K562 (cell line): ENCODE measurements around the gene RTL10. TPM values are rescaled to one million over a fixed set of nuclear protein-coding genes. Genes with fewer than 3 reads are reported as not detected.

Experiments used
- ATAC-seq: fragments of 200-7000 bp; cut with Tn5 transposase; 3 replicates; pipeline ENCODE4 v1.9.1; 2020; ENCODE audit warnings: moderate library complexity
- BruUV-seq: library from RNA; stranded (reverse); fragments of 400-500 nt; replicated peaks from 2 replicates; lab custom pipeline; 2021; lab: Mats Ljungman, UMichigan
- CTCF ChIA-PET: fragments of 300-600 bp; formaldehyde crosslinking; extraction: SDS; loops from one replicate; lab custom pipeline; 2021; ENCODE audit warnings: low intra/inter-chr PET ratio; lab: Yijun Ruan, JAX
- POLR2A ChIA-PET: fragments of 300-600, 350-650 bp; sonication (Branson Sonifier 250); formaldehyde crosslinking; extraction: SDS; loops from one replicate; lab custom pipeline; 2021; ENCODE audit warnings: antibody characterized with exemption, inconsistent platforms; lab: Yijun Ruan, JAX
- DNase-seq, 4 experiments: peaks; one replicate each; pipeline versions ENCODE4 v3.0.0 to v3.0.0-alpha.2; 2011 to 2018; ENCODE audit warnings: low spot score in 3 of 4, mixed read lengths in 3 of 4; ENCODE audit errors: extremely low read depth in 1 of 4
- FAIRE-seq: peaks from 2 replicates; lab custom pipeline; 2011; peaks lifted over from hg19 to GRCh38; lab: Jason Lieb, UNC
- H2AFZ ChIP-seq: 2 replicates; pipeline ENCODE4 v1.6.0; 2011; ENCODE audit warnings: low read depth, low read length, control low read depth, inconsistent platforms
- H3K27ac ChIP-seq: fragments of 200-600 bp; 3 replicates; pipeline ENCODE4 v1.8.0; 2011; ENCODE audit warnings: low read depth, mild to moderate bottlenecking, control low read depth, inconsistent platforms, low read length, moderate library complexity, mixed read lengths; ENCODE audit errors: extremely low read depth
- H3K27me3 ChIP-seq, 2 experiments: fragments of 300-600 bp in 1 of 2; 2 replicates in 1 of 2; 3 replicates in 1 of 2; pipeline versions ENCODE4 v1.6.0 to v1.8.0; 2011; ENCODE audit warnings: inconsistent platforms in 2 of 2, low read length in 2 of 2, mild to moderate bottlenecking in 1 of 2, mixed read lengths in 1 of 2, moderate library complexity in 1 of 2; ENCODE audit not compliant: control insufficient read depth in 2 of 2, insufficient read depth in 2 of 2
- H3K36me3 ChIP-seq: fragments of 300-600 bp; 3 replicates; pipeline ENCODE4 v1.8.0; 2011; ENCODE audit warnings: mild to moderate bottlenecking, low read length, inconsistent platforms; ENCODE audit not compliant: control insufficient read depth, insufficient read depth
- H3K4me1 ChIP-seq, 2 experiments: fragments of 200-600 bp in 1 of 2; replicated peaks in 1 of 2; 2 replicates in 1 of 2; 3 replicates in 1 of 2; pipeline versions ENCODE4 v1.5.1 to v1.8.0; 2011; ENCODE audit warnings: inconsistent platforms in 2 of 2, low read length in 2 of 2, mild to moderate bottlenecking in 1 of 2, mixed read lengths in 1 of 2, moderate library complexity in 1 of 2; ENCODE audit not compliant: control insufficient read depth in 2 of 2, insufficient read depth in 2 of 2
- H3K4me2 ChIP-seq: 2 replicates; pipeline ENCODE4 v1.6.1; 2011; ENCODE audit warnings: low read length, control low read depth, inconsistent platforms, mixed read lengths; ENCODE audit not compliant: insufficient read depth
- H3K4me3 ChIP-seq: fragments of 200-600 bp; sonication (generic), shearing (Covaris generic); 2 replicates; pipeline ENCODE4 v1.5.1; 2016; ENCODE audit warnings: control low read depth, inconsistent platforms
- H3K79me2 ChIP-seq: fragments of 200-600 bp; 3 replicates; pipeline ENCODE4 v1.8.0; 2011; ENCODE audit warnings: low read length, inconsistent platforms; ENCODE audit not compliant: control insufficient read depth, insufficient read depth
- H3K9ac ChIP-seq, 2 experiments: 2 replicates each; pipeline versions ENCODE4 v1.6.0 to v1.6.1; 2011; ENCODE audit warnings: low read depth in 2 of 2, low read length in 2 of 2, control low read depth in 1 of 2, inconsistent platforms in 1 of 2, mild to moderate bottlenecking in 1 of 2, mixed read lengths in 1 of 2; ENCODE audit not compliant: insufficient read depth in 1 of 2
- H3K9me1 ChIP-seq: one replicate; pipeline ENCODE4 v1.6.0; 2011; ENCODE audit warnings: inconsistent platforms, mild to moderate bottlenecking, low read length, moderate library complexity; ENCODE audit not compliant: control insufficient read depth, insufficient read depth
- H3K9me3 ChIP-seq: replicated peaks from 2 replicates; pipeline ENCODE4 v1.5.1; 2011; ENCODE audit warnings: low read depth, low read length, inconsistent platforms; ENCODE audit not compliant: control insufficient read depth, insufficient read depth
- H4K20me1 ChIP-seq: replicated peaks from 2 replicates; pipeline ENCODE4 v1.6.1; 2011; ENCODE audit warnings: low read length, inconsistent platforms, mixed read lengths; ENCODE audit not compliant: control insufficient read depth, insufficient read depth
- CCNT2 ChIP-seq: IDR thresholded peaks from 2 replicates; pipeline ENCODE4 v1.6.1; 2011; ENCODE audit warnings: borderline replicate concordance, low read depth, mild to moderate bottlenecking, moderate library complexity, mixed read lengths, low read length; ENCODE audit not compliant: insufficient read length; ENCODE audit errors: extremely low read depth
- CTBP1 ChIP-seq: fragments of 450-650 bp; IDR thresholded peaks from 2 replicates; pipeline ENCODE4 v1.6.1; 2016; ENCODE audit warnings: borderline replicate concordance
- EGR1 ChIP-seq: fragments of 450-650 bp; conservative IDR thresholded peaks from 2 replicates; pipeline ENCODE4 v1.6.1; 2017; ENCODE audit warnings: mild to moderate bottlenecking
- KDM4B ChIP-seq, 2 experiments: fragments of 450-650 bp in 1 of 2; sonication (generic) in 1 of 2; IDR thresholded peaks; 2 replicates each; pipeline ENCODE4 v1.6.1; 2016 to 2017; ENCODE audit warnings: borderline replicate concordance in 2 of 2, antibody characterized with exemption in 1 of 2, low read depth in 1 of 2, mild to moderate bottlenecking in 1 of 2
- MYC ChIP-seq, 2 experiments: fragments of 250-450 bp in 1 of 2; sonication (Bioruptor Pico) in 1 of 2; IDR thresholded peaks; 2 replicates each; pipeline versions ENCODE4 v1.5.1 to v1.6.1; 2012 to 2021; ENCODE audit warnings: low read depth in 2 of 2, borderline replicate concordance in 1 of 2, improper control_type of control experiment in 1 of 2, low read length in 1 of 2, mild to moderate bottlenecking in 1 of 2, moderate library complexity in 1 of 2
- PCBP1 ChIP-seq: fragments of 200-400 bp; formaldehyde crosslinking; IDR thresholded peaks from 2 replicates; pipeline ENCODE4 v1.6.1; 2018; ENCODE audit warnings: mild to moderate bottlenecking, low read depth, low read length; ENCODE audit not compliant: poor library complexity, severe bottlenecking
- POLR2AphosphoS5 ChIP-seq: IDR thresholded peaks from 2 replicates; pipeline ENCODE4 v1.6.1; 2011; ENCODE audit warnings: mild to moderate bottlenecking, low read depth, low read length, moderate library complexity; ENCODE audit not compliant: control insufficient read depth, insufficient read depth
- POLR2B ChIP-seq: fragments of 450-650 bp; IDR thresholded peaks from 2 replicates; pipeline ENCODE4 v1.6.1; 2018; ENCODE audit warnings: low read depth; ENCODE audit not compliant: partially characterized antibody
- POLR2G ChIP-seq: fragments of 200-400 bp; formaldehyde crosslinking; IDR thresholded peaks from 2 replicates; pipeline ENCODE4 v1.6.1; 2017; ENCODE audit warnings: low read depth, mild to moderate bottlenecking, antibody characterized with exemption, low read length, moderate library complexity
- ZBTB11 ChIP-seq, 3 experiments: fragments of 200-800 bp in 1 of 3; fragments of 250-450 bp in 1 of 3; fragments of 450-650 bp in 1 of 3; sonication (Bioruptor Pico) in 1 of 3; sonication (Bioruptor generic) in 1 of 3; formaldehyde crosslinking in 1 of 3; IDR thresholded peaks; 2 replicates each; pipeline versions ENCODE4 v1.6.1 to v1.8.0; 2016 to 2022; ENCODE audit warnings: mild to moderate bottlenecking in 2 of 3, missing genetic modification characterization in 2 of 3, missing compliant biosample characterization in 1 of 3, moderate library complexity in 1 of 3
- ZNF717 ChIP-seq: fragments of 250-450 bp; sonication (Bioruptor Pico); IDR thresholded peaks from 2 replicates; pipeline ENCODE4 v1.5.0; 2021
- ZNF75A ChIP-seq: fragments of 450-650 bp; formaldehyde crosslinking; IDR thresholded peaks from 2 replicates; pipeline ENCODE4 v1.4.0; 2020; ENCODE audit warnings: mild to moderate bottlenecking
- WGBS: fragments of 100-300 bp; shearing (Covaris generic); methylation state at CpG from one replicate; pipeline ENCODE4 v1.1.6; 2016; ENCODE audit warnings: low coverage, mixed read lengths; ENCODE audit not compliant: insufficient coverage; ENCODE audit errors: missing lambda C conversion rate; 5-methylcytosine and 5-hydroxymethylcytosine counted together
- in situ Hi-C: fragments of 300-500 bp; cut with MboI; formaldehyde crosslinking; loops from 4 replicates; pipeline ENCODE4 v1.15.0; 2018; ENCODE audit warnings: inconsistent platforms, mixed read lengths
- intact Hi-C: fragments of 100-400 bp; cut with micrococcal nuclease; formaldehyde crosslinking; loops from 2 replicates; pipeline ENCODE4 v1.14.2; 2022
- polyA plus RNA-seq, 8 experiments: library from polyadenylated mRNA; depleted of rRNA in 4 of 8; stranded (reverse) in 5 of 8; unstranded in 3 of 8; fragments of >200 nt; fragmentation: Nextera tagmentation in 2 of 8; fragmentation: Illumina TruSeq in 1 of 8; extraction: Ambion mirVana in 2 of 8; extraction: Trizol in 1 of 8; gene quantifications; 2 replicates each; pipeline versions ENCODE4 v1.2.1 to v1.2.3, GENCODE V29; 2011 to 2014; ENCODE audit warnings: inconsistent platforms in 1 of 8, missing spikeins in 1 of 8
- total RNA-seq, 7 experiments: library from RNA; depleted of rRNA in 6 of 7; stranded (reverse); fragments of >200 nt in 6 of 7; fragmentation: Illumina TruSeq in 2 of 7; extraction: Trizol in 2 of 7; gene quantifications; 2 replicates each; pipeline versions ENCODE4 v1.2.1 to v1.2.3, GENCODE V29; 2011 to 2021; ENCODE audit warnings: low replicate concordance in 1 of 7
- TF ChIP-seq, protein P1 (sequence below), 2 experiments: fragments of 200-800 bp in 1 of 2; sonication (Bioruptor generic) in 1 of 2; sonication (generic) in 1 of 2; formaldehyde crosslinking in 1 of 2; IDR thresholded peaks in 1 of 2; conservative IDR thresholded peaks in 1 of 2; 2 replicates each; pipeline versions ENCODE4 v1.5.0 to v1.6.1; 2016 to 2020; ENCODE audit warnings: missing compliant biosample characterization in 1 of 2, missing genetic modification characterization in 1 of 2, missing genetic modification reagents in 1 of 2

The RTL10 gene
- total and polyA plus RNA-seq, 9 of the 15 experiments (the other 6 are each of a cell fraction or from before 2014, with no cell fraction given), result 19.8 to 75.5 (median 32.5) TPM

DNA sequence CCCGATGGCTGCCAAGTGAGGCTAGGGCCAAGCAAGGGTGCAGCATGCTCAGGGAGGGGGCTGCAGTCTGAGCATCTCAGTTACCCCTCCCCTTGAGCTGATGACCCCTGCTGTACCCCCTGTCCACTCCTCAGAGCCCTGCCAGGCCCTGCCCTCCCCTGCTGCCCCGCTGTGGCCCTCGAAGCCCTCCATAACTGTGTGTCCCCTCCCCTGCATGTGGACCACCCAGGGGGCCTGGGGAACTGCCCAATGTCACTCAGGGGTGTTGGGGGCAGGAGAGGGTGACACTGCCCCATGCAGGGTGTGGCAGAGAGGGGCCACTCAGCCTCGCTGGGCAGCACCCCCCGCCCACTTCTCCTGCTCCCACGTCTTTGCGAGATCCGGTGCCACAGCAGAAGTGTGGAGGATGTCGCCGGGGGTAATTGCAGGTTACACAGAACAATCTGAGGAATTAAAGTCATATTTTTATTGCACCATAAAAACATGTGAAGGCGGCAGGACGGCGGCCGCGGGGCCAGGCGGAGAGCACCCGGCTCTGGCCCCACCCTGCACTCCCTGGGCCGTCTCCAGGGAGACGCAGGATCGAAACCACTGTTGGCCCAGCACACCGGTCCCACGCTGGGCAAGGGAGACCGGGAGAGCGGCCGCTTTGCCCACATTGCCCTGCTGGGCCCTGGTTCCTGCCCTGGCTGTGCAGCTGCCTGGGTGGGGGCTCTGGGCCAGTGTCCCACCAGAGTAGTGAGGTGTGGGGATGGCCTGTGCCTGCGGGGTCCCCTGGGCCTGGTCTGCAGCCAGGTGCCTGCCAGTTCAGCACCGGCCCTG lies 18.7 kb upstream of the RTL10 start:
- no peak for FAIRE-seq
- 50% methylated on average over 27 of the region's 27 CpGs for WGBS
- no peaks in the 10 kb centered on the region for H3K9me3 ChIP-seq
- H3K4me3 ChIP-seq, result no peak overlapping the region
- no peak overlapping the region for H3K27ac ChIP-seq
- H3K27me3 ChIP-seq, result peaks cover 2 to 29% of the 10 kb centered on the region in 2 experiments; a peak in 3 of 5 replicates
- no peak for DNase-seq
- H3K4me2 ChIP-seq, result no peak overlapping the region
- H3K36me3 ChIP-seq, result no peaks in the 10 kb centered on the region
- ChIA-PET CTCF (no interaction called here), POLR2A (interaction anchor here (0.7 to 4.4 kb wide), 4 partner anchors 8 to 254 kb away, joined by 3 to 26 read pairs (median 10); no protein-coding TSS in a partner anchor)
- in situ Hi-C loops, result no loop called here
- peaks cover 13% of the 10 kb centered on the region for H4K20me1 ChIP-seq
- intact Hi-C loops, result no loop called here
- peak overlapping the region in 1 of 2 experiments; percentile 81; a peak in 2 of 4 replicates for H3K9ac ChIP-seq
- no peaks in the 10 kb centered on the region for H3K79me2 ChIP-seq
- no peak overlapping the region for H2AFZ ChIP-seq
- peaks cover 8 to 97% of the 10 kb centered on the region in 2 experiments; a peak in 4 of 5 replicates for H3K4me1 ChIP-seq
- no TSS peak for BruUV-seq
- no peak; the same call in 2 of the 3 replicates for ATAC-seq
- H3K9me1 ChIP-seq, result no peaks in the 10 kb centered on the region
- TF ChIP-seq POLR2G (peak; percentile 64), EGR1 (0 out of 2 replicates have a peak, but pooled peaks have one; percentile 20), CTBP1 (no peak), PCBP1 (peak; percentile 36), KDM4B (IDR thresholded peaks at IDR 0.05; ENCODE audit: borderline replicate concordance in 2 of 2, low read depth in 1 of 2) (0 out of 4 replicates have a peak, but pooled peaks of 1 of the 2 experiments have one; percentile 5), ZNF717 (CRISPR knock-in tag) (no peak), POLR2B (no peak), ZBTB11 (CRISPR knock-in tag; IDR thresholded peaks at IDR 0.05) (0 out of 6 replicates have a peak, but pooled peaks of 1 of the 3 experiments have one; percentile 9), MYC (IDR thresholded peaks at IDR 0.05; ENCODE audit: low read depth, low read length) (no peak), MYC (CRISPR knock-in tag; IDR thresholded peaks at IDR 0.05; ENCODE audit: borderline replicate concordance, low read depth) (no peak), ZNF75A (CRISPR knock-in tag) (no peak), POLR2AphosphoS5 (no peak), CCNT2 (peak; percentile 20)
- TF ChIP-seq, protein P1, sequence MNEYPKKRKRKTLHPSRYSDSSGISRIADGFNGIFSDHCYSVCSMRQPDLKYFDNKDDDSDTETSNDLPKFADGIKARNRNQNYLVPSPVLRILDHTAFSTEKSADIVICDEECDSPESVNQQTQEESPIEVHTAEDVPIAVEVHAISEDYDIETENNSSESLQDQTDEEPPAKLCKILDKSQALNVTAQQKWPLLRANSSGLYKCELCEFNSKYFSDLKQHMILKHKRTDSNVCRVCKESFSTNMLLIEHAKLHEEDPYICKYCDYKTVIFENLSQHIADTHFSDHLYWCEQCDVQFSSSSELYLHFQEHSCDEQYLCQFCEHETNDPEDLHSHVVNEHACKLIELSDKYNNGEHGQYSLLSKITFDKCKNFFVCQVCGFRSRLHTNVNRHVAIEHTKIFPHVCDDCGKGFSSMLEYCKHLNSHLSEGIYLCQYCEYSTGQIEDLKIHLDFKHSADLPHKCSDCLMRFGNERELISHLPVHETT (CRISPR knock-in tag; conservative IDR thresholded peaks at IDR 0.05 in 1 of 2, IDR thresholded peaks at IDR 0.05 in 1 of 2), result 0 out of 4 replicates have a peak, but pooled peaks of 1 of the 2 experiments have one; percentile 73
